IMR-90 (cell line): Measurements from ENCODE around the gene GCNT2. TPM values are rescaled to one million over a fixed set of nuclear protein-coding genes. Genes with fewer than 3 reads are reported as not detected.
"Not testable (repeated sequence)": the region's sequence is repeated elsewhere in the genome, so short reads cannot be mapped to it uniquely, and the experiment has no call there.

Experiments
- ATAC-seq: fragments of 200-7000 bp; cut with Tn5 transposase; 2 replicates; pipeline ENCODE4 v1.9.1; 2020; ENCODE audit warnings: low read depth, mild to moderate bottlenecking, moderate library complexity
- BruUV-seq: library from RNA; stranded (reverse); fragments of 400-500 nt; replicated peaks from 2 replicates; lab custom pipeline; 2021; lab: Mats Ljungman, UMichigan
- CTCF ChIA-PET: fragments of 300-600 bp; formaldehyde crosslinking; extraction: SDS; loops from one replicate; lab custom pipeline; 2021; ENCODE audit warnings: antibody characterized with exemption; lab: Yijun Ruan, JAX
- POLR2A ChIA-PET: fragments of 300-600 bp; sonication (Branson Sonifier 250); formaldehyde crosslinking; loops from one replicate; lab custom pipeline; 2022; ENCODE audit warnings: antibody characterized with exemption; ENCODE audit not compliant: unreplicated experiment; lab: Charles Lee
- DNase-seq: peaks from one replicate; pipeline ENCODE4 v3.0.0; 2013
- H2AFZ ChIP-seq: replicated peaks from 2 replicates; pipeline ENCODE3; 2013; ENCODE audit warnings: low read length, mild to moderate bottlenecking; ENCODE audit not compliant: poor library complexity
- H2AK5ac ChIP-seq: 2 replicates; pipeline ENCODE4 v1.6.1; 2013; ENCODE audit warnings: low read depth, low read length, inconsistent platforms
- H2AK9ac ChIP-seq: replicated peaks from 2 replicates; pipeline ENCODE3; 2013; ENCODE audit warnings: mild to moderate bottlenecking, low read depth, low read length, moderate library complexity; ENCODE audit not compliant: poor library complexity
- H2BK120ac ChIP-seq: 2 replicates; pipeline ENCODE4 v1.6.1; 2013; ENCODE audit warnings: low read depth, low read length, inconsistent platforms
- H2BK15ac ChIP-seq: 3 replicates; pipeline ENCODE4 v1.6.1; 2013; ENCODE audit warnings: low read depth, low read length, inconsistent platforms
- H2BK20ac ChIP-seq: 2 replicates; pipeline ENCODE4 v1.6.1; 2013; ENCODE audit warnings: low read depth, mild to moderate bottlenecking, inconsistent platforms, low read length, moderate library complexity
- H2BK5ac ChIP-seq: 2 replicates; pipeline ENCODE4 v1.6.1; 2013; ENCODE audit warnings: mild to moderate bottlenecking, low read depth, low read length, inconsistent platforms; ENCODE audit not compliant: poor library complexity, severe bottlenecking
- H3K14ac ChIP-seq: replicated peaks from 2 replicates; pipeline ENCODE4 v1.6.1; 2013; ENCODE audit warnings: low read depth, low read length, inconsistent platforms
- H3K18ac ChIP-seq: 2 replicates; pipeline ENCODE4 v1.6.1; 2013; ENCODE audit warnings: low read depth, low read length, control low read depth
- H3K23ac ChIP-seq: 2 replicates; pipeline ENCODE4 v1.6.1; 2013; ENCODE audit warnings: low read depth, low read length, inconsistent platforms
- H3K27ac ChIP-seq: 2 replicates; pipeline ENCODE4 v1.5.1; 2013; ENCODE audit warnings: mild to moderate bottlenecking, control low read depth, low read length; ENCODE audit not compliant: insufficient read depth
- H3K27me3 ChIP-seq: 2 replicates; pipeline ENCODE4 v1.6.1; 2013; ENCODE audit warnings: low read length; ENCODE audit not compliant: control insufficient read depth, insufficient read depth
- H3K36me3 ChIP-seq: 2 replicates; pipeline ENCODE4 v1.6.1; 2013; ENCODE audit warnings: low read length, mixed read lengths; ENCODE audit not compliant: control insufficient read depth, insufficient read depth
- H3K4ac ChIP-seq: 2 replicates; pipeline ENCODE4 v1.6.1; 2013; ENCODE audit warnings: low read depth, low read length, inconsistent platforms
- H3K4me1 ChIP-seq: 2 replicates; pipeline ENCODE4 v1.6.1; 2013; ENCODE audit warnings: low read length, mixed read lengths; ENCODE audit not compliant: control insufficient read depth, insufficient read depth
- H3K4me2 ChIP-seq: 2 replicates; pipeline ENCODE4 v1.6.1; 2013; ENCODE audit warnings: low read depth, mild to moderate bottlenecking, control low read depth, low read length, moderate library complexity
- H3K4me3 ChIP-seq: 2 replicates; pipeline ENCODE4 v1.5.1; 2013; ENCODE audit warnings: low read depth, mild to moderate bottlenecking, control low read depth, low read length, moderate library complexity; ENCODE audit not compliant: insufficient read depth
- H3K56ac ChIP-seq: 2 replicates; pipeline ENCODE4 v1.6.1; 2013; ENCODE audit warnings: low read length, inconsistent platforms; ENCODE audit not compliant: insufficient read depth; ENCODE audit errors: extremely low read depth
- H3K79me1 ChIP-seq, 2 experiments: 2 replicates each; pipeline ENCODE4 v1.6.1; 2013; ENCODE audit warnings: low read length in 2 of 2, inconsistent platforms in 1 of 2, low read depth in 1 of 2
- H3K9ac ChIP-seq: 2 replicates; pipeline ENCODE4 v1.6.1; 2013; ENCODE audit warnings: low read depth, low read length, control low read depth
- H3K9me1 ChIP-seq: 2 replicates; pipeline ENCODE4 v1.6.1; 2013; ENCODE audit warnings: low read length, inconsistent platforms; ENCODE audit not compliant: insufficient read depth
- H3K9me3 ChIP-seq: 2 replicates; pipeline ENCODE4 v1.6.1; 2013; ENCODE audit warnings: low read length; ENCODE audit not compliant: control insufficient read depth, insufficient read depth
- H4K20me1 ChIP-seq: 2 replicates; pipeline ENCODE4 v1.6.1; 2013; ENCODE audit warnings: low read length, inconsistent platforms; ENCODE audit not compliant: insufficient read depth
- H4K5ac ChIP-seq: 2 replicates; pipeline ENCODE4 v1.6.1; 2013; ENCODE audit warnings: mild to moderate bottlenecking, low read depth, low read length, control low read depth
- H4K8ac ChIP-seq, 2 experiments: 2 replicates each; pipeline ENCODE4 v1.6.1; 2013; ENCODE audit warnings: low read depth in 2 of 2, low read length in 2 of 2, control low read depth in 1 of 2, inconsistent platforms in 1 of 2
- H4K91ac ChIP-seq: 2 replicates; pipeline ENCODE4 v1.6.1; 2013; ENCODE audit warnings: low read depth, low read length, inconsistent platforms; ENCODE audit not compliant: insufficient read depth
- WGBS, 2 experiments: methylation state at CpG; one replicate each; pipeline versions ENCODE4 v1.1.5 to v1.1.7; 2013; ENCODE audit warnings: missing lambda C conversion rate in 2 of 2; ENCODE audit not compliant: insufficient read length in 1 of 2; ENCODE audit errors: extremely low coverage in 2 of 2; 5-methylcytosine and 5-hydroxymethylcytosine counted together
- dilution Hi-C: fragments of 300-500 bp; cut with HindIII; formaldehyde crosslinking; loops from one replicate; pipeline ENCODE4 v1.14.3; 2018; ENCODE audit warnings: low sequenced_read_pairs; ENCODE audit not compliant: unreplicated experiment
- in situ Hi-C: fragments of 300-500 bp; cut with MboI; formaldehyde crosslinking; loops from 3 replicates; pipeline ENCODE4 v1.14.3; 2019; ENCODE audit warnings: low sequenced_read_pairs, inconsistent platforms, mixed read lengths
- intact Hi-C: fragments of 100-400 bp; cut with micrococcal nuclease; formaldehyde crosslinking; loops from 2 replicates; pipeline ENCODE4 v1.10.0; 2022
- polyA plus RNA-seq, 3 experiments: library from polyadenylated mRNA; depleted of rRNA; stranded (reverse); fragments of >200 nt; gene quantifications; 2 replicates each; pipeline ENCODE4 v1.2.3, GENCODE V29; 2012; ENCODE audit warnings: low replicate concordance in 1 of 3
- total RNA-seq: library from RNA; depleted of rRNA; stranded (reverse); fragments of >200 nt; gene quantifications from 2 replicates; pipeline ENCODE4 v1.2.3, GENCODE V29; 2012

GCNT2 gene
- total and polyA plus RNA-seq, 2 of the 4 experiments (the other 2 are of a cell fraction) = 0.34 to 0.90 TPM

DNA sequence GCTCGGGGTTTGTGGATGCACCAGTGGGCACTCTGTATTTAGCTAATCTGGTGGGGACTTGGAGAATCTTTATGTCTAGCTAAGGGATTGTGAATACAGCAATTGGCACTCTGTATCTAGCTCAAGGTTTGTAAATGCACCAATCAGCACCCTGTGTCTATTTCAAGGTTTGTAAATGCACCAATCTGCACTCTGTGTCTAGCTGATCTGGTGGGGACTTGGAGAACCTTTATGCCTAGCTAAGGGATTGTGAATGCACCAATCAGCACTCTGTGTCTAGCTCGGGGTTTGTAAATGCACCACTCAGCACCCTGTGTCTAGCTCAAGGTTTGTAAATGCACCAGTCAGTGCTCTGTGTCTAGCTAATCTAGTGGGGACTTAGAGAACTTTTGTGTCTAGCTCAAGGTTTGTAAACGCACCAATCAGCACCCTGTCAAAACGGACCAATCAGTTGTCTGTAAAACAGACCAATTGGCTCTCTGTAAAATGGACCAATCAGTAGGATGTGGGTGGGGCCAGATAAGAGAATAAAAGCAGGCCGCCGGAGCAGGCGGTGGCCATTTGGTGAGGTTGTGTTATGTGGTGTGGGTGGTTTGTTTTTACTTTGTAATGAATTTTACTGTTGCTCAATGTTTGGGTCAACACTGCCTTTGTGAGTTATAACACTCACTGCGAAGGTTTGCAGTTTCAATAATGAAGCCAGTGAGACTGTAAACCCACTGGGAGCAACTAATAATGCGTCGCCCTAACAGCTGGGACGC is 139.5 kb downstream of the GCNT2 start:
- H4K8ac ChIP-seq, H3K4me1 ChIP-seq, H3K9me1 ChIP-seq, H2AK9ac ChIP-seq, H4K91ac ChIP-seq, dilution Hi-C loops, H3K4ac ChIP-seq, ATAC-seq, H3K36me3 ChIP-seq, DNase-seq, intact Hi-C loops, H3K56ac ChIP-seq, H3K9ac ChIP-seq, POLR2A ChIA-PET, H2BK5ac ChIP-seq, H3K18ac ChIP-seq, H3K9me3 ChIP-seq, H3K23ac ChIP-seq, H3K14ac ChIP-seq, H2AK5ac ChIP-seq, H3K4me3 ChIP-seq, in situ Hi-C loops, H3K27me3 ChIP-seq, H3K79me1 ChIP-seq, H4K20me1 ChIP-seq, BruUV-seq, CTCF ChIA-PET, H2BK20ac ChIP-seq, H3K27ac ChIP-seq, H3K4me2 ChIP-seq, H4K5ac ChIP-seq, H2AFZ ChIP-seq, H2BK15ac ChIP-seq, H2BK120ac ChIP-seq: not testable (repeated sequence)
- 87% methylated on average over 5 of the region's 11 CpGs; no CpG with 5 or more reads in 1 of the 2 experiments for WGBS, 2 experiments
